Sigmoid colon (tissue), 7 donors: ENCODE results near the gene IRF5. TPM values are rescaled to one million over a fixed set of nuclear protein-coding genes. Genes with fewer than 3 reads are reported as not detected.
"Not testable (repeated sequence)": the region's sequence is repeated elsewhere in the genome, so short reads cannot be mapped to it uniquely, and the experiment has no call there.

Experiments used
- DNase-seq: peaks from one replicate; pipeline ENCODE4 v3.0.0-alpha.2; 2019
- H3K27ac ChIP-seq, 4 donors: fragments of 200-600 bp; sonication (generic); one replicate each; pipeline ENCODE4 v1.5.1; 2016 to 2019; ENCODE audit warnings: mild to moderate bottlenecking in 1 of 4
- H3K27me3 ChIP-seq, 3 donors: fragments of 200-600 bp; sonication (generic); one replicate each; pipeline ENCODE4 v1.5.1; 2019; ENCODE audit warnings: mild to moderate bottlenecking in 1 of 3
- H3K36me3 ChIP-seq, 4 donors: fragments of 200-600 bp; sonication (generic); one replicate each; pipeline ENCODE4 v1.5.1; 2016 to 2019
- H3K4me1 ChIP-seq, 4 donors: fragments of 200-600 bp; sonication (generic); one replicate each; pipeline ENCODE4 v1.5.1; 2017 to 2019
- H3K4me3 ChIP-seq, 4 donors: fragments of 200-600 bp; sonication (generic); one replicate each; pipeline ENCODE4 v1.5.1; 2017 to 2019; ENCODE audit warnings: mild to moderate bottlenecking in 2 of 4, moderate library complexity in 1 of 4
- H3K9me3 ChIP-seq, 4 donors: fragments of 200-600 bp in 3 of 4; sonication (generic) in 3 of 4; one replicate each; pipeline versions ENCODE4 v1.5.1 to v1.6.1; 2013 to 2019
- EP300 ChIP-seq, 4 donors: sonication (generic); formaldehyde crosslinking; IDR thresholded peaks; one replicate each; pipeline ENCODE4 v1.6.1; 2017; ENCODE audit warnings: antibody characterized with exemption in 4 of 4
- POLR2A ChIP-seq, 2 donors: fragments of 450-650 bp; IDR thresholded peaks; one replicate each; pipeline ENCODE4 v1.6.1; 2016; ENCODE audit warnings: antibody characterized with exemption in 2 of 2, mild to moderate bottlenecking in 2 of 2, moderate library complexity in 2 of 2
- POLR2AphosphoS5 ChIP-seq, 4 donors: sonication (generic); formaldehyde crosslinking; IDR thresholded peaks; one replicate each; pipeline ENCODE4 v1.6.1; 2017; ENCODE audit warnings: antibody characterized with exemption in 4 of 4
- WGBS, 2 donors: extraction: QIAGEN DNeasy Blood & Tissue Kit; methylation state at CpG; one replicate each; pipeline ENCODE4 v1.1.7; 2013; 5-methylcytosine and 5-hydroxymethylcytosine counted together
- intact Hi-C: fragments of 100-400 bp; cut with DNase I; formaldehyde crosslinking; loops from one replicate; pipeline ENCODE4 v1.15.1; 2023
- polyA plus RNA-seq, 3 donors: library from polyadenylated mRNA; stranded (reverse); fragments of 200-250 nt; gene quantifications; one replicate each; pipeline ENCODE4 v1.2.3, GENCODE V29; 2013
- total RNA-seq, 4 donors: library from RNA; depleted of rRNA; stranded (reverse); fragments of >200 nt; gene quantifications; one replicate each; pipeline ENCODE4 v1.1.0, GENCODE V29; 2016
- TF ChIP-seq, protein P1 (sequence below), 4 experiments: fragments of 450-650 bp in 3 of 4; fragments of 200-600 bp in 1 of 4; IDR thresholded peaks; one replicate each; pipeline ENCODE4 v1.5.1; 2016 to 2019; ENCODE audit warnings: antibody characterized with exemption in 4 of 4, mild to moderate bottlenecking in 3 of 4, moderate library complexity in 2 of 4
- donor health status: healthy with polysubstance abuse.
- donor health status: Bipolar disorder and iron deficiency.
- donor health status: healthy.

The IRF5 gene
- total and polyA plus RNA-seq, 7 donors, result 4.6 to 15.3 (median 6.6) TPM

DNA sequence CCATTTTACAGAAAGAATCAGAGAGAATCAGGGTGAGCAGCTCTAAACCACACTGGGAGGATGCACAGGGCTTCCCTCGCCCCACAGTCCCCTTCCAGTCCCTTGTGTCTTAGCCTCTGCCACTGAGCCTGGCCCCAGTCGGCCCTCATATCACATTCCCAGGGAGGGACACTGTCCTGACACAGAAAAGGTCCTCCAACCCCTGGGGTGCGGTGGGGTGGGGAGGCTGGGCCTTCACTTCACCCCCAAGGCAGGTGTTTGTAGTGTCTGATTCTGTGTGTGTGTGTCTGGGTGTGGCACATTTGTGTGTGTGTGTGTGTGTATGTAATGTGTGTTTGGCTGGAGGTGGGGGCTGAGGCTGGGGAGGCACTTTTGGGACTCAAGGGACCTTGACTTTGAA, 25.4 kb upstream of the IRF5 start:
- Histone ChIP-seq H3K27me3 (peaks cover 17 to 73% (median 49%) of the 10 kb centered on the region in 3 donors), H3K9me3 (no peaks in the 10 kb centered on the region), H3K4me3 (no peak overlapping the region), H3K4me1 (peaks cover 0 to 31% (median 29%) of the 10 kb centered on the region in 4 donors), H3K36me3 (no peaks in the 10 kb centered on the region), H3K27ac (no peak overlapping the region)
- DNase-seq, result peak; percentile 40
- 65 to 89% methylated on average over 3 of the region's 3 CpGs for WGBS, 2 donors
- intact Hi-C loops, result no loop called here
- TF ChIP-seq, protein P1, sequence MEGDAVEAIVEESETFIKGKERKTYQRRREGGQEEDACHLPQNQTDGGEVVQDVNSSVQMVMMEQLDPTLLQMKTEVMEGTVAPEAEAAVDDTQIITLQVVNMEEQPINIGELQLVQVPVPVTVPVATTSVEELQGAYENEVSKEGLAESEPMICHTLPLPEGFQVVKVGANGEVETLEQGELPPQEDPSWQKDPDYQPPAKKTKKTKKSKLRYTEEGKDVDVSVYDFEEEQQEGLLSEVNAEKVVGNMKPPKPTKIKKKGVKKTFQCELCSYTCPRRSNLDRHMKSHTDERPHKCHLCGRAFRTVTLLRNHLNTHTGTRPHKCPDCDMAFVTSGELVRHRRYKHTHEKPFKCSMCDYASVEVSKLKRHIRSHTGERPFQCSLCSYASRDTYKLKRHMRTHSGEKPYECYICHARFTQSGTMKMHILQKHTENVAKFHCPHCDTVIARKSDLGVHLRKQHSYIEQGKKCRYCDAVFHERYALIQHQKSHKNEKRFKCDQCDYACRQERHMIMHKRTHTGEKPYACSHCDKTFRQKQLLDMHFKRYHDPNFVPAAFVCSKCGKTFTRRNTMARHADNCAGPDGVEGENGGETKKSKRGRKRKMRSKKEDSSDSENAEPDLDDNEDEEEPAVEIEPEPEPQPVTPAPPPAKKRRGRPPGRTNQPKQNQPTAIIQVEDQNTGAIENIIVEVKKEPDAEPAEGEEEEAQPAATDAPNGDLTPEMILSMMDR (IDR thresholded peaks at IDR 0.05), result no peak
- no peak for TF ChIP-seq POLR2AphosphoS5 (IDR thresholded peaks at IDR 0.05)
- TF ChIP-seq POLR2A (IDR thresholded peaks at IDR 0.05), result no peak
- no peak for TF ChIP-seq EP300 (IDR thresholded peaks at IDR 0.05)

DNA sequence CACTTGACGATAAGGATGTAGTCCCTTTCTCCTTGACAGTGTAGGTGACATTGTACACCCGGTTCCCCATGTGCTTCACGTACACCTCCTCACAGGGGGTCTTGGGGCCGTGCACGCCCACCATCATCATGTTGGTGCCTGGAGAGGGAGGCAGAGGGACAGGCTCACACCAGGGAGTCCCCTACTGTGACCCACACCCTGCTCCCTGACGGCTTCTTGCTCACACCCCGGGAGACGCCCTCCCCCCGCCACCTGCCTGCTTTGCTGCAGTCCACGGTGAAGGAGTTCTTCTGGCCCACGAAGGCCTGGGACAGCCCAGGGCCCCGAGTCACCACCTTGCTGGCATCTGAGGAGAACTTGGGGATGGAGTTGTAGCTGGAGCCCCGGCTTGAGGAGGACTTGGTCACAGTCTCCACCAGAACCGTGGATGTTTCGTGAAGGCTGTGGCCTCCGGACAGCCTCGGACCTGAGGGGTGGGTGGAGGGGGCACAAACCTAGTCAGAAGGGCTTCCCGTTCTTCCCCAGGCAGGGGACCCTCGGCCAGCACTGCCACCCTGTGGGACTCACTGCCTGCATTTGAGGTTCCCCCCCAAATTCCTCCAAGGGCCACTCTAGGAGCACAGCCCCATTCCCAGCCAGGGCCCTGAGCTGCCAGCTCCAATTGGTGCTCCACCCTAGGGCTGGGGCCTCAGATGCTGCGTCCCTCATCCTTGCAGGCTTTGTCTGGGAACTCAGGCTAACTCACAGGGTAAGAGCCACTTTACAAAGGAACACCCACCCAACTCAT, 24.8 kb upstream of the IRF5 start:
- H3K9me3 ChIP-seq, H3K36me3 ChIP-seq, H3K27ac ChIP-seq, intact Hi-C loops, H3K4me3 ChIP-seq: not testable (repeated sequence)
- Histone ChIP-seq H3K4me1 (peaks cover 0 to 31% (median 29%) of the 10 kb centered on the region in 4 donors), H3K27me3 (peaks cover 17 to 72% (median 49%) of the 10 kb centered on the region in 3 donors)
- DNase-seq, result peak; percentile 21
- WGBS, 2 donors, result 91% methylated on average over 11 to 12 of the region's 20 CpGs

DNA sequence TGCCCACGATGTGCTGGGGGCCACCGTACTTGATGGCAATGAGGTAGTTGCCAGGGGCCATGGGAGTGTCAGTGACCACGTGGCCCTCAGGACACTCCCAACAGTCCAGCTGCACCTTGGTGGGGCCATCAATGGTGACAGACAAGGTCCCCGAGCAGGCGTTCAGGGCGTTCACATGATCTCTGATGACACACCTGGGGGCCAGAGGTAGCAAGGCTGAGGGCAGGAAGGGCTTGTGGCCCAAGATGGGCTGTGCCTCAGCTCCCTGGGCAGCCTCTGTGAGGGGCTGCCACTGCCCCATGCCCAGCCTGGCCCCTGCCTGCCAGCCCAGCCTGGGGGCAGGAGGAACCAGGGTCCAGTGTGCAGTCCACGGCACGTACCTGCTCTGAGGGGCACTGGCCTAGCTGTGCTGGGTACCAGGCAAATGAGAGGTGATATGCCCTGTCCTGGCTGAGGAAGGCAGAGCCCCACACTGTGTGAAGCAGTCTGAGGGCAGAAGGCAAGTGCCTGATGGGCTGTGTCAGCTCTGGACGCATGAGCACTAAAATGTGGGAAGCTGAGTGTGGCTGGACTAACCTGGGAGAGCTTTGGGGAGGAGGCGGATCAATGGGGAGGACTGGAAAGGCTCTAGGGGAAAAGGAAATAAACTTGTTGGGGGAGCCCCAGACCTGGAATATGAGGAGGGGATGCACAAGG, 23.7 kb upstream of the IRF5 start:
- H3K27ac ChIP-seq, result no peak overlapping the region
- intact Hi-C loops, result no loop called here
- no peaks in the 10 kb centered on the region for H3K36me3 ChIP-seq
- TF ChIP-seq, protein P1 (IDR thresholded peaks at IDR 0.05), result no peak
- TF ChIP-seq POLR2AphosphoS5 (IDR thresholded peaks at IDR 0.05) (no peak), POLR2A (IDR thresholded peaks at IDR 0.05) (no peak), EP300 (IDR thresholded peaks at IDR 0.05) (no peak)
- WGBS, 2 donors, result 76 to 87% methylated on average over 10 of the region's 10 CpGs
- peaks cover 0 to 31% (median 29%) of the 10 kb centered on the region in 4 donors for H3K4me1 ChIP-seq
- peak; percentile 52 for DNase-seq
- H3K27me3 ChIP-seq, result peaks cover 17 to 76% (median 57%) of the 10 kb centered on the region in 3 donors
- H3K9me3 ChIP-seq, result no peaks in the 10 kb centered on the region
- H3K4me3 ChIP-seq, result no peak overlapping the region

DNA sequence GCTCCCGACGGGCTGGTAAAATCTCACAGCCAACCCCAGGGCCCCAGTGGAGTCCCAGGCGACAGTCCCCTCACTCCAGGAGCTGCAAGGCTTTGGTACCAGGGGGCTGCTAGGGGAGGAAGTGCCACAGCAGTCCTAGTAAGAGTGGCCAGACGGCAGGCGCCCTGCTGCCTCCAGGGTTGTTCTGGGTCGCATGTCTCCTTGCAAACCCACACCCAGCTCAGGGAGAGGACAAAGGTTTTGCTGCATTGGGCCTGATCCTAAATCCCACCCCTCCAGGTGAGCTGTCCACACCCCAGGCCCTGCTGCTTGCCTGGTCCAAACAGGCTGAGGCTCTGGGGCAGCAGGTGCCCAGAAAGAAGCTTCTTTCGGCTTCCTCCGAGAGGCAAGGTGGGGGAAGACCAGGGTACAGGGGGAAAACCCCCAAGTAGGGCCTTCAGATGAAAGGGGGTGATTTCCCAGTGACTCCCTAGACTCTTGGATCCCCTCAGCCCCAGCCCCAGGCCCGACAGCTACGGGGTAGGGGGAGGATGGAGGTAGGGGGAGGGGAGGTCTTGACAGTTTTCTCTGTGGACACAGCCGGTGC, 23.1 kb upstream of the IRF5 start:
- H3K4me3 ChIP-seq, result no peak overlapping the region
- H3K4me1 ChIP-seq, result peaks cover 0 to 26% (median 24%) of the 10 kb centered on the region in 4 donors
- intact Hi-C loops, result no loop called here
- H3K27me3 ChIP-seq, result peaks cover 17 to 72% (median 56%) of the 10 kb centered on the region in 3 donors
- peak; percentile 60 for DNase-seq
- 38 to 40% methylated on average over 11 of the region's 11 CpGs for WGBS, 2 donors
- no peaks in the 10 kb centered on the region for H3K9me3 ChIP-seq
- H3K36me3 ChIP-seq, result no peaks in the 10 kb centered on the region
- no peak for TF ChIP-seq POLR2AphosphoS5 (IDR thresholded peaks at IDR 0.05)
- TF ChIP-seq POLR2A (IDR thresholded peaks at IDR 0.05), result no peak
- TF ChIP-seq EP300 (IDR thresholded peaks at IDR 0.05), result no peak
- TF ChIP-seq, protein P1 (IDR thresholded peaks at IDR 0.05), result no peak
- no peak overlapping the region for H3K27ac ChIP-seq

DNA sequence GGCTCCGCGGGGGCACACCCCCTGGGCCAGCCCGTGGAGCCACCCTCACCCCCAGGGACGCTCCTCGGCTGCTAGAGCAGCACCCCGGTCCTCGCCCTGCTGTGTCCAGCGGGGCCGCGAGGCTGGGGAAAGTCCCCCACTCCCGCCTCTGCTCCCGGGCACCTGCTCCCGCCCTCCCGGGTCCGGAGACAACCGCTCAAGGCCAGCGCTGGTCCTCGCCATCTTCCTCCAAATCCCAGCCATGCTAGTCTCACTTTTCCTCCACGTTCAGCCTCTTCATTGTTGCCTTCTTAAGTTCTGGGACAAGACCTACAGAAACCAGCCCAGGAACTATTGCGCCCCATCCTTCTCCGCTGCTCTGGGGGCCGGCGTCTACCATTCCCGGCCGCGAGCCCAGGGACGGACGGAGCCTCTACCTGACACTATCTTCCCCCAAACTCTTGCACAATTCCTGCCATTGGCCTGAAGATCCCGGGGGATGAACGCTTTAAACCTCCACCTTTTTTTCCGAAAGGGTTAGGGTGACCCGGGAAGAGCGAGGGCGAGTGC, 22.4 kb upstream of the IRF5 start:
- WGBS, 2 donors, result 4 to 10% methylated on average over 33 to 34 of the region's 34 CpGs
- no peaks in the 10 kb centered on the region for H3K9me3 ChIP-seq

More for the DNA sequence above, 22.4 kb upstream of the IRF5 start:
- TF ChIP-seq, protein P1 (IDR thresholded peaks at IDR 0.05), result no peak
- no peak for TF ChIP-seq POLR2A (IDR thresholded peaks at IDR 0.05)
- TF ChIP-seq EP300 (IDR thresholded peaks at IDR 0.05), result no peak
- no peak for TF ChIP-seq POLR2AphosphoS5 (IDR thresholded peaks at IDR 0.05)
- peak; percentile 47 for DNase-seq
- H3K27me3 ChIP-seq, result peaks cover 13 to 65% (median 49%) of the 10 kb centered on the region in 3 donors
- intact Hi-C loops, result no loop called here
- H3K36me3 ChIP-seq, result no peaks in the 10 kb centered on the region
- no peak overlapping the region for H3K27ac ChIP-seq
- H3K4me1 ChIP-seq, result peaks cover 0 to 19% (median 17%) of the 10 kb centered on the region in 4 donors
- H3K4me3 ChIP-seq, result peak overlapping the region in 3 of 4 donors; percentile 17 to 36 (median 30)
